ENCODE data around the gene IFT88. TPM values are rescaled to one million over a fixed set of nuclear protein-coding genes. Genes with fewer than 3 reads are reported as not detected.
A peak's percentile ranks its signal among the peaks of the same experiment; 100 is the strongest.

IFT88 gene
- total RNA-seq, 1 donor: 21.1 TPM

- DNase-seq (ENCODE audit: low read depth): no peak
- no peak overlapping the region for H3K4me3 ChIP-seq (ENCODE audit: low read depth, low read length)
- TF ChIP-seq, protein P1, sequence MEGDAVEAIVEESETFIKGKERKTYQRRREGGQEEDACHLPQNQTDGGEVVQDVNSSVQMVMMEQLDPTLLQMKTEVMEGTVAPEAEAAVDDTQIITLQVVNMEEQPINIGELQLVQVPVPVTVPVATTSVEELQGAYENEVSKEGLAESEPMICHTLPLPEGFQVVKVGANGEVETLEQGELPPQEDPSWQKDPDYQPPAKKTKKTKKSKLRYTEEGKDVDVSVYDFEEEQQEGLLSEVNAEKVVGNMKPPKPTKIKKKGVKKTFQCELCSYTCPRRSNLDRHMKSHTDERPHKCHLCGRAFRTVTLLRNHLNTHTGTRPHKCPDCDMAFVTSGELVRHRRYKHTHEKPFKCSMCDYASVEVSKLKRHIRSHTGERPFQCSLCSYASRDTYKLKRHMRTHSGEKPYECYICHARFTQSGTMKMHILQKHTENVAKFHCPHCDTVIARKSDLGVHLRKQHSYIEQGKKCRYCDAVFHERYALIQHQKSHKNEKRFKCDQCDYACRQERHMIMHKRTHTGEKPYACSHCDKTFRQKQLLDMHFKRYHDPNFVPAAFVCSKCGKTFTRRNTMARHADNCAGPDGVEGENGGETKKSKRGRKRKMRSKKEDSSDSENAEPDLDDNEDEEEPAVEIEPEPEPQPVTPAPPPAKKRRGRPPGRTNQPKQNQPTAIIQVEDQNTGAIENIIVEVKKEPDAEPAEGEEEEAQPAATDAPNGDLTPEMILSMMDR (IDR thresholded peaks at IDR 0.05; ENCODE audit: insufficient read depth, low read length): no peak
These were observed 23.6 kb downstream of the IFT88 start for GRCh38 chr13:20590561-20590960.

GRCh38 chr13:20592606-20593005, 25.6 kb downstream of the IFT88 start:
- TF ChIP-seq, protein P1 (IDR thresholded peaks at IDR 0.05; ENCODE audit: insufficient read depth, low read length): no peak
- H3K4me3 ChIP-seq (ENCODE audit: low read depth, low read length): no peak overlapping the region
- DNase-seq (ENCODE audit: low read depth): no peak

GRCh38 chr13:20594280-20594679, 27.3 kb downstream of the IFT88 start:
- no peak for DNase-seq (ENCODE audit: low read depth)
- H3K4me3 ChIP-seq (ENCODE audit: low read depth, low read length): no peak overlapping the region
- TF ChIP-seq, protein P1 (IDR thresholded peaks at IDR 0.05; ENCODE audit: insufficient read depth, low read length): no peak

DNA sequence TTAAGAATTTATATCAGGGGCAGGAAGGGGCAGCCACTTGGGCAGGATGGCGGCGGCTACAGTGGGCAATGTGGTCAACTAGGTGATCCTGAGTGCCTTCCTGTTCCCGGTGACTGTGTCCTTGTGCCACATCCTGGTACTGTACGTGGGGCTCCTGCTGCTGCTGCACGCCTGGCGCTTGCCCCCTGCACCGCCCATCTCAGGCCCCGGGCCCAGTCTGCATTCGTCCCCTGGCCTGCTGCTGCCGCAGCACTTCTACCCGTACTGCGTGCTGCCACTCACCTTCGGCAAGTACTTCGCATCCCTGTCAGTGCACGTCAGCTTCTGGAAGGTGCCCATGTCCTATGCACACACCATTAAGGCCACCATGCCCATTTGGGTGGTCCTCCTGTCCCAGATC, 40.1 kb downstream of the IFT88 start:
- H3K4me3 ChIP-seq (ENCODE audit: low read depth, low read length): no peak overlapping the region

GRCh38 chr13:20608438-20609020, 41.6 kb downstream of the IFT88 start:
- peak; percentile 11 for DNase-seq (ENCODE audit: low read depth)
- no peak overlapping the region for H3K4me3 ChIP-seq (ENCODE audit: low read depth, low read length)
- TF ChIP-seq, protein P1 (IDR thresholded peaks at IDR 0.05; ENCODE audit: insufficient read depth, low read length): no peak

More for the DNA sequence above, 40.1 kb downstream of the IFT88 start:
- TF ChIP-seq, protein P1 (IDR thresholded peaks at IDR 0.05; ENCODE audit: insufficient read depth, low read length): no peak
- no peak for DNase-seq (ENCODE audit: low read depth)

- TF ChIP-seq, protein P1 (IDR thresholded peaks at IDR 0.05; ENCODE audit: insufficient read depth, low read length): no peak
- no peak overlapping the region for H3K4me3 ChIP-seq (ENCODE audit: low read depth, low read length)
- peak; percentile 82 for DNase-seq (ENCODE audit: low read depth)
These were observed 42.2 kb downstream of the IFT88 start for GRCh38 chr13:20609145-20609544.

- no peak overlapping the region for H3K4me3 ChIP-seq (ENCODE audit: low read depth, low read length)
These were observed 43.0 kb downstream of the IFT88 start for GRCh38 chr13:20610006-20610405.

More at GRCh38 chr13:20610006-20610405, 43.0 kb downstream of the IFT88 start:
- DNase-seq (ENCODE audit: low read depth): no peak
- TF ChIP-seq, protein P1 (IDR thresholded peaks at IDR 0.05; ENCODE audit: insufficient read depth, low read length): no peak
